Measurements from ENCODE around the gene CREBBP.

- TF ChIP-seq CTCF (IDR thresholded peaks at IDR 0.05) (no peak), POLR2AphosphoS5 (IDR thresholded peaks at IDR 0.05) (no peak)
These were observed 80.5 kb downstream of the CREBBP start for GRCh38 chr16:3800019-3800418.

Measured in prostate gland (tissue), 2 donors.